Limb (tissue), 2 donors: ENCODE results near the gene HSPBAP1.
"Not testable (repeated sequence)": the region's sequence is repeated elsewhere in the genome, so short reads cannot be mapped to it uniquely, and the experiment has no call there.

ENCODE experiments used
- DNase-seq, 2 donors: peaks; one replicate each; pipeline ENCODE4 v3.0.0-alpha.2; 2016; ENCODE audit errors: extremely low spot score in 2 of 2

The HSPBAP1 gene

GRCh38 chr3:122785231-122785630 lies 8.4 kb downstream of the HSPBAP1 start:
- no peak for DNase-seq

- no peak for DNase-seq
Observed at GRCh38 chr3:122784436-122784835, 9.2 kb downstream of the HSPBAP1 start.

- no peak for DNase-seq
Observed at GRCh38 chr3:122782804-122783203, 10.8 kb downstream of the HSPBAP1 start.

- DNase-seq: no peak
Observed at GRCh38 chr3:122777563-122777962, 16.1 kb downstream of the HSPBAP1 start.

GRCh38 chr3:122776675-122777468 lies 16.8 kb downstream of the HSPBAP1 start:
- no peak for DNase-seq

- DNase-seq: no peak
Observed at GRCh38 chr3:122774564-122774963, 19.1 kb downstream of the HSPBAP1 start.

GRCh38 chr3:122773944-122774509 lies 19.6 kb downstream of the HSPBAP1 start:
- no peak for DNase-seq

GRCh38 chr3:122772827-122773226 lies 20.8 kb downstream of the HSPBAP1 start:
- no peak for DNase-seq

GRCh38 chr3:122770521-122771202 lies 23.0 kb downstream of the HSPBAP1 start:
- DNase-seq: no peak

GRCh38 chr3:122767540-122768372 lies 25.9 kb downstream of the HSPBAP1 start:
- no peak for DNase-seq

- DNase-seq: no peak
Observed at GRCh38 chr3:122766430-122766829, 27.2 kb downstream of the HSPBAP1 start.

GRCh38 chr3:122760453-122761271 lies 33.0 kb downstream of the HSPBAP1 start:
- DNase-seq: no peak

- no peak for DNase-seq
Observed at GRCh38 chr3:122758877-122759560, 34.6 kb downstream of the HSPBAP1 start.

GRCh38 chr3:122755491-122755890 lies 38.1 kb downstream of the HSPBAP1 start:
- no peak for DNase-seq

GRCh38 chr3:122754929-122755328 lies 38.7 kb downstream of the HSPBAP1 start:
- no peak for DNase-seq

- no peak for DNase-seq
Observed at GRCh38 chr3:122748347-122748746, 45.3 kb downstream of the HSPBAP1 start.

GRCh38 chr3:122747295-122747694 lies 46.3 kb downstream of the HSPBAP1 start:
- not testable (repeated sequence) for DNase-seq

GRCh38 chr3:122745369-122746021 lies 48.1 kb downstream of the HSPBAP1 start:
- DNase-seq: no peak

- DNase-seq: no peak
Observed at GRCh38 chr3:122743581-122744120, 50.0 kb downstream of the HSPBAP1 start.
